Adrenal gland (tissue), 12 donors: ENCODE measurements around the gene PPP2R2D. TPM values are rescaled to one million over a fixed set of nuclear protein-coding genes. Genes with fewer than 3 reads are reported as not detected.
A peak's percentile ranks its signal among the peaks of the same experiment; 100 is the strongest.

ENCODE experiments used
- DNase-seq, 7 donors: peaks; one replicate each; pipeline ENCODE4 v3.0.0-alpha.2; 2019 to 2020
- H3K27ac ChIP-seq, 5 donors: fragments of 200-600 bp; sonication (generic) in 4 of 5; 1 replicate in 3 of 5; 2 replicates in 2 of 5; pipeline versions ENCODE4 v1.5.1 to v1.8.0; 2016 to 2020; ENCODE audit warnings: mild to moderate bottlenecking in 1 of 5
- H3K27me3 ChIP-seq: fragments of 200-600 bp; 2 replicates; pipeline ENCODE4 v1.8.0; 2021
- H3K36me3 ChIP-seq, 2 donors: fragments of 200-600 bp; replicated peaks in 1 of 2; 1 replicate in 1 of 2; 2 replicates in 1 of 2; pipeline versions ENCODE4 v1.5.1 to v1.8.0; 2018 to 2022
- H3K4me1 ChIP-seq, 2 donors: fragments of 200-600 bp; replicated peaks in 1 of 2; 1 replicate in 1 of 2; 2 replicates in 1 of 2; pipeline versions ENCODE4 v1.5.1 to v1.8.0; 2018 to 2021
- H3K4me3 ChIP-seq, 4 donors: fragments of 200-600 bp; sonication (generic) in 3 of 4; one replicate each; pipeline ENCODE4 v1.5.1; 2016 to 2018
- H3K9me3 ChIP-seq, 3 donors: fragments of 200-600 bp; sonication (generic) in 1 of 3; replicated peaks in 1 of 3; 1 replicate in 2 of 3; 2 replicates in 1 of 3; pipeline versions ENCODE4 v1.5.1 to v1.8.0; 2016 to 2021
- CTCF ChIP-seq, 6 experiments: fragments of 450-650 bp in 4 of 6; fragments of 200-600 bp in 2 of 6; sonication (generic) in 1 of 6; IDR thresholded peaks; 1 replicate in 5 of 6; 2 replicates in 1 of 6; pipeline versions ENCODE4 v1.5.1 to v1.8.0; 2016 to 2021; ENCODE audit warnings: antibody characterized with exemption in 6 of 6, mild to moderate bottlenecking in 2 of 6, moderate library complexity in 1 of 6
- POLR2A ChIP-seq, 2 donors: fragments of 450-650 bp; IDR thresholded peaks; one replicate each; pipeline ENCODE4 v1.6.1; 2017; ENCODE audit warnings: antibody characterized with exemption in 2 of 2, mild to moderate bottlenecking in 2 of 2, moderate library complexity in 1 of 2
- WGBS, 4 donors: extraction: QIAGEN DNeasy Blood & Tissue Kit in 2 of 4; methylation state at CpG; one replicate each; pipeline versions ENCODE4 v1.1.5 to v1.1.7; 2013 to 2017; 5-methylcytosine and 5-hydroxymethylcytosine counted together
- intact Hi-C, 2 donors: fragments of 100-400 bp; cut with DNase I; formaldehyde crosslinking; loops; one replicate each; pipeline versions ENCODE4 v1.14.1 to v1.15.0; 2022 to 2023
- polyA plus RNA-seq, 3 donors: library from polyadenylated mRNA; stranded (reverse); fragments of 200-250 nt in 2 of 3; fragments of 350-450 nt in 1 of 3; fragmentation: Illumina TruSeq in 1 of 3; extraction: RNeasy Lipid Tissue Mini Kit (QIAGEN cat#74804) in 1 of 3; gene quantifications; one replicate each; pipeline ENCODE4 v1.2.3, GENCODE V29; 2013 to 2014
- total RNA-seq, 9 donors: library from RNA; depleted of rRNA in 4 of 9; stranded (reverse); fragments of >200 nt in 4 of 9; fragments of 120-200 nt in 1 of 9; fragmentation: NEBNext Ultra II Directional in 1 of 9; extraction: Animal tissue kit (Norgen Biotek cat#: 25700) in 1 of 9; gene quantifications; one replicate each; pipeline versions ENCODE4 v1.1.0 to v1.2.4, GENCODE V29; 2013 to 2023
- donor health status: healthy with polysubstance abuse.
- donor health status: Bipolar disorder and iron deficiency.
- donor health status: DM: yes; HTN: yes; CAD: no.
- donor health status: DM: no; HTN: no; CAD: no.
- donor health status: DM: no; HTN: no; CAD: no.
- donor health status: DM: yes; HTN: yes; CAD: no.

PPP2R2D gene
- total and polyA plus RNA-seq, 12 donors = 37.8 to 83.2 (median 58.9) TPM

- Histone ChIP-seq H3K4me1 (no peaks in the 10 kb centered on the region), H3K9me3 (no peaks in the 10 kb centered on the region), H3K36me3 (no peaks in the 10 kb centered on the region), H3K27ac (no peak overlapping the region), H3K4me3 (no peak overlapping the region), H3K27me3 (no peaks in the 10 kb centered on the region)
- intact Hi-C loops = no loop called here
- WGBS, 4 donors = 66 to 83% (median 74%) methylated on average over 6 to 9 of the region's 9 CpGs
- TF ChIP-seq POLR2A (IDR thresholded peaks at IDR 0.05) (no peak), CTCF (IDR thresholded peaks at IDR 0.05) (no peak)
- DNase-seq = peak in 1 of 7 donors; percentile 4
Measured at GRCh38 chr10:131859341-131860020, 41.3 kb upstream of the PPP2R2D start.

GRCh38 chr10:131860311-131860710 lies 40.5 kb upstream of the PPP2R2D start:
- Histone ChIP-seq H3K9me3 (no peaks in the 10 kb centered on the region), H3K27ac (no peak overlapping the region), H3K4me1 (no peaks in the 10 kb centered on the region), H3K4me3 (no peak overlapping the region), H3K27me3 (no peaks in the 10 kb centered on the region), H3K36me3 (no peaks in the 10 kb centered on the region)
- TF ChIP-seq POLR2A (IDR thresholded peaks at IDR 0.05) = no peak
- TF ChIP-seq CTCF (IDR thresholded peaks at IDR 0.05) = no peak
- DNase-seq = peak in 1 of 7 donors; percentile 1
- intact Hi-C loops = no loop called here
- WGBS, 4 donors = 77 to 84% (median 79%) methylated on average over 7 of the region's 7 CpGs

DNA sequence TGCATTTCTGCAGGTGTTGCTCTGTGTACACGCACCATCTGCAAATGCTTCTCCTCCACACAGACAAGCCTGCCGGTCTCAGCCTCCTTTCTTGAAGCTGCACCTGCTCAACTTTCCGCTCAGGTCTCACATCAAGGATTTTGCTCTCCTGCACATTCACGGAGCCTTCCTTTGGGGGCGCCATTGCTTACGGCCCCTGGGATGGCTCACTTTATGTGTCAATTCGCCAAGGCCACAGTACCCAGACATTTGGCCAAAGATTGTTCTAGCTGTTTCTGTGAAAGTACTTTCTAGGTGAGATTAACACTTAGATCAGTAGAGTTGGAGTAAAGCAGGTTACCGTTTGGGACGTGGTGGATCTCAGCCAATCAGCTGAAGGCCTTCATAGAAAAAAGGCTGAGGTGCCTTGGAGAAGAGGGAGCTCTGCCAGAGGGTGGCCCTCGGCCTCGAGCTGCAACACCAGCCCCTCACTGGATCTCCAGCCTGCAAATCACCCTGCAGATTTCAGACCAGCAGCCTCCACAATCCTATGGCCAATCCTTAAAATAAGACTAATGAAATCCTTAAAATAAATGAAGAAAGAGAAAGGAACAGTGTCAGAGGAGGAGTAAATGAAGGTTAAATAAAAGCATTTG lies 39.9 kb upstream of the PPP2R2D start:
- intact Hi-C loops = no loop called here
- H3K9me3 ChIP-seq = no peaks in the 10 kb centered on the region
- no peaks in the 10 kb centered on the region for H3K4me1 ChIP-seq
- no peaks in the 10 kb centered on the region for H3K27me3 ChIP-seq
- DNase-seq = peak in 1 of 7 donors; percentile 7
- TF ChIP-seq POLR2A (IDR thresholded peaks at IDR 0.05) = no peak
- TF ChIP-seq CTCF (IDR thresholded peaks at IDR 0.05) = no peak
- 30 to 49% (median 36%) methylated on average over 11 of the region's 11 CpGs for WGBS, 4 donors
- H3K4me3 ChIP-seq = no peak overlapping the region
- no peak overlapping the region for H3K27ac ChIP-seq
- no peaks in the 10 kb centered on the region for H3K36me3 ChIP-seq

DNA sequence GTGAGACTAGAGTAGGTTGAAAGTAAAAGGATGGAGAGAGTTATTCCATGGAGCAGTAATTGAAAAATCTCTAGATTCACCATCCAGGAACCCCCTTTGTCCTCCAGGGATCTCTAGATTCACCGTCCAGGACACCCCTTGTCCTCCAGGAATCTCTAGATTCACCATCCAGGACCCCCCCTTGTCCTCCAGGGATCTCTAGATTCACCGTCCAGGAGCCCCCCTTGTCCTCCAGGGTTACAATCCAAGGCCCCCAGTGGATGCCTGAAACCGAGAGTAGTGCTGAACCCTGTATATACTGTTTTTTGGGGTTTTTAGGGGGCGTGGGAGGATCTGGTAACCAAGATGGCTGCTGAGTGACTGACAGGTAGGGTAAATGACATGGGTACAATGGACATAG lies 38.3 kb upstream of the PPP2R2D start:
- no peaks in the 10 kb centered on the region for H3K27me3 ChIP-seq
- H3K27ac ChIP-seq = no peak overlapping the region
- DNase-seq = no peak
- no peaks in the 10 kb centered on the region for H3K9me3 ChIP-seq
- no peak overlapping the region for H3K4me3 ChIP-seq
- no peaks in the 10 kb centered on the region for H3K36me3 ChIP-seq
- H3K4me1 ChIP-seq = no peaks in the 10 kb centered on the region
- TF ChIP-seq CTCF (IDR thresholded peaks at IDR 0.05) (no peak), POLR2A (IDR thresholded peaks at IDR 0.05) (no peak)
- intact Hi-C loops = no loop called here
- 62 to 78% (median 74%) methylated on average over 4 of the region's 4 CpGs for WGBS, 4 donors
